ENCODE results near the gene NALF2.

Gene NALF2

GRCh38 chrX:69504626-69505612 lies 793 bp downstream of the NALF2 start:
- H3K27ac ChIP-seq, result no peak overlapping the region
- no peaks in the 10 kb centered on the region for H3K9me3 ChIP-seq
- H3K4me3 ChIP-seq (ENCODE audit: low read depth in 1 of 2, low read length in 1 of 2), result no peak overlapping the region
- H3K27me3 ChIP-seq, result peaks cover 64% of the 10 kb centered on the region
- no peaks in the 10 kb centered on the region for H3K36me3 ChIP-seq
- no peaks in the 10 kb centered on the region for H3K4me1 ChIP-seq (ENCODE audit: control insufficient read depth in 1 of 2, insufficient read depth in 1 of 2, low read depth in 1 of 2, low read length in 1 of 2)
- no peak for TF ChIP-seq CTCF (IDR thresholded peaks at IDR 0.05)

GRCh38 chrX:69505772-69506616 lies 1.9 kb downstream of the NALF2 start:
- Histone ChIP-seq H3K27ac (no peak overlapping the region), H3K4me3 (ENCODE audit: low read depth in 1 of 2, low read length in 1 of 2) (no peak overlapping the region), H3K4me1 (ENCODE audit: control insufficient read depth in 1 of 2, insufficient read depth in 1 of 2, low read depth in 1 of 2, low read length in 1 of 2) (no peaks in the 10 kb centered on the region), H3K36me3 (no peaks in the 10 kb centered on the region), H3K27me3 (peaks cover 69% of the 10 kb centered on the region), H3K9me3 (no peaks in the 10 kb centered on the region)
- TF ChIP-seq CTCF (IDR thresholded peaks at IDR 0.05), result no peak

- Histone ChIP-seq H3K36me3 (no peaks in the 10 kb centered on the region), H3K27me3 (peaks cover 63% of the 10 kb centered on the region), H3K9me3 (no peaks in the 10 kb centered on the region), H3K27ac (no peak overlapping the region), H3K4me1 (ENCODE audit: control insufficient read depth in 1 of 2, insufficient read depth in 1 of 2, low read depth in 1 of 2, low read length in 1 of 2) (no peaks in the 10 kb centered on the region), H3K4me3 (ENCODE audit: low read depth in 1 of 2, low read length in 1 of 2) (no peak overlapping the region)
- TF ChIP-seq CTCF (IDR thresholded peaks at IDR 0.05), result no peak
These were observed 2.7 kb downstream of the NALF2 start for GRCh38 chrX:69506617-69507499.

DNA sequence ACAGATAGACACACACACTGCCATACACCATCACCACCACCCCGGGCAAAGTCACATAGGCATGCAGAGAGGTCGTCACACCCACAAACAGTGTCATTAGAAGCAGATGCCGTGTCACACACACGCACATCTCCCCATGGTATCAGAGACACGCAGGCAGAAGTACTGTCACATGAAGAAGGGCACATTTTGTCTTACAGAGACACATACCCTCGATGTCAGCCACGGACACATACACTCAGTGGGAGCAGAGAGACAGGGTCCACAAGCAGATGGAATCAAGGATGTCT lies 3.3 kb downstream of the NALF2 start:
- no peaks in the 10 kb centered on the region for H3K4me1 ChIP-seq (ENCODE audit: control insufficient read depth in 1 of 2, insufficient read depth in 1 of 2, low read depth in 1 of 2, low read length in 1 of 2)
- no peaks in the 10 kb centered on the region for H3K36me3 ChIP-seq
- no peak overlapping the region for H3K27ac ChIP-seq
- H3K4me3 ChIP-seq (ENCODE audit: low read depth in 1 of 2, low read length in 1 of 2), result no peak overlapping the region
- TF ChIP-seq CTCF (IDR thresholded peaks at IDR 0.05), result no peak
- peaks cover 58% of the 10 kb centered on the region for H3K27me3 ChIP-seq
- no peaks in the 10 kb centered on the region for H3K9me3 ChIP-seq

GRCh38 chrX:69508610-69509009 lies 4.5 kb downstream of the NALF2 start:
- Histone ChIP-seq H3K27me3 (peaks cover 46% of the 10 kb centered on the region), H3K4me3 (ENCODE audit: low read depth in 1 of 2, low read length in 1 of 2) (no peak overlapping the region), H3K4me1 (ENCODE audit: control insufficient read depth in 1 of 2, insufficient read depth in 1 of 2, low read depth in 1 of 2, low read length in 1 of 2) (no peaks in the 10 kb centered on the region), H3K36me3 (no peaks in the 10 kb centered on the region), H3K9me3 (no peaks in the 10 kb centered on the region), H3K27ac (no peak overlapping the region)
- no peak for TF ChIP-seq CTCF (IDR thresholded peaks at IDR 0.05)

Data from neutrophil (primary cell).